Endothelial cell of umbilical vein (primary cell): Measurements from ENCODE around the gene CTSW.

Experiments
- CTCF ChIP-seq, 2 donors: IDR thresholded peaks; 1 replicate in 1 of 2; 2 replicates in 1 of 2; pipeline ENCODE4 v1.5.1; 2011; ENCODE audit warnings: low read length in 2 of 2, mild to moderate bottlenecking in 2 of 2, moderate library complexity in 2 of 2, control low read depth in 1 of 2, inconsistent platforms in 1 of 2, low read depth in 1 of 2; ENCODE audit not compliant: insufficient read depth in 1 of 2; ENCODE audit errors: extremely low read depth in 1 of 2
- EZH2 ChIP-seq: IDR thresholded peaks from 2 replicates; pipeline ENCODE4 v1.6.1; 2012; ENCODE audit warnings: borderline replicate concordance, low read depth, mild to moderate bottlenecking, moderate library complexity, low read length, inconsistent platforms; ENCODE audit not compliant: severe bottlenecking
- GATA2 ChIP-seq: IDR thresholded peaks from 2 replicates; pipeline ENCODE4 v1.7.0; 2011; ENCODE audit warnings: low read depth, mild to moderate bottlenecking, moderate library complexity, mixed read lengths, low read length; ENCODE audit not compliant: insufficient read length, insufficient read depth
- JUN ChIP-seq: IDR thresholded peaks from 2 replicates; pipeline ENCODE4 v1.6.1; 2011; ENCODE audit warnings: borderline replicate concordance, low read depth; ENCODE audit not compliant: insufficient read length, insufficient read depth
- MAX ChIP-seq: IDR thresholded peaks from 2 replicates; pipeline ENCODE4 v1.6.1; 2011; ENCODE audit not compliant: insufficient read depth, insufficient read length
- MYC ChIP-seq: IDR thresholded peaks from one replicate; pipeline ENCODE4 v1.6.1; 2011; ENCODE audit warnings: mild to moderate bottlenecking, low read depth, low read length
- POLR2A ChIP-seq: IDR thresholded peaks from 2 replicates; pipeline ENCODE4 v1.6.1; 2012; ENCODE audit warnings: low read depth, mild to moderate bottlenecking, control low read depth, low read length
- POLR2AphosphoS5 ChIP-seq: IDR thresholded peaks from 2 replicates; pipeline ENCODE4 v1.6.1; 2012; ENCODE audit warnings: low read depth, mild to moderate bottlenecking, control low read depth, low read length, moderate library complexity; ENCODE audit not compliant: insufficient read depth

- no peak for TF ChIP-seq CTCF (IDR thresholded peaks at IDR 0.05; ENCODE audit: extremely low read depth in 1 of 2, insufficient read depth in 1 of 2, low read depth in 1 of 2, low read length in 2 of 2)
- TF ChIP-seq POLR2AphosphoS5: peak; percentile 100
- peak; percentile 99 for TF ChIP-seq POLR2A
- TF ChIP-seq GATA2: no peak
- no peak for TF ChIP-seq EZH2
- no peak for TF ChIP-seq MYC
- no peak for TF ChIP-seq MAX
- no peak for TF ChIP-seq JUN
Measured at GRCh38 chr11:65900125-65900898, 20.7 kb downstream of the CTSW start, which contains the start of gene FOSL1.
